Retinal pigment epithelial cell (primary cell): ENCODE data around the gene CBX6.
"Not testable (repeated sequence)": the region's sequence is repeated elsewhere in the genome, so short reads cannot be mapped to it uniquely, and the experiment has no call there.

ENCODE experiments used
- DNase-seq: peaks from one replicate; pipeline ENCODE4 v3.0.0-alpha.2; 2010; ENCODE audit warnings: low read depth
- H3K4me3 ChIP-seq: 2 replicates; pipeline ENCODE4 v1.5.1; 2011; ENCODE audit warnings: mild to moderate bottlenecking, low read length, control low read depth, moderate library complexity
- CTCF ChIP-seq: conservative IDR thresholded peaks from 2 replicates; pipeline ENCODE4 v1.5.1; 2011; ENCODE audit warnings: low read depth, low read length, control low read depth, inconsistent platforms

Gene CBX6

GRCh38 chr22:38872172-38872830, at the start of gene CBX6:
Gene CBX6, minus strand, starts transcription at chr22:38872216. Its CDS starts 26 bp downstream, at chr22:38872190.
- peak; percentile 64 for DNase-seq
- H3K4me3 ChIP-seq = peak within 1 kb of the TSS; percentile 64
- TF ChIP-seq CTCF = no peak

- no peak overlapping the region for H3K4me3 ChIP-seq
- no peak for TF ChIP-seq CTCF
- no peak for DNase-seq
Observed at GRCh38 chr22:38921806-38922205, 49.8 kb upstream of the CBX6 start.

- no peak for DNase-seq
- no peak overlapping the region for H3K4me3 ChIP-seq
- TF ChIP-seq CTCF = no peak
Observed at GRCh38 chr22:38921120-38921519, 49.1 kb upstream of the CBX6 start.

GRCh38 chr22:38919631-38920190, 47.7 kb upstream of the CBX6 start:
- TF ChIP-seq CTCF = no peak
- DNase-seq = no peak

GRCh38 chr22:38911434-38911833, 39.4 kb upstream of the CBX6 start:
- H3K4me3 ChIP-seq = no peak overlapping the region
- TF ChIP-seq CTCF = no peak
- no peak for DNase-seq

More at GRCh38 chr22:38919631-38920190, 47.7 kb upstream of the CBX6 start:
- H3K4me3 ChIP-seq = no peak overlapping the region

- no peak overlapping the region for H3K4me3 ChIP-seq
- TF ChIP-seq CTCF = no peak
- DNase-seq = no peak
Observed at GRCh38 chr22:38907767-38908166, 35.8 kb upstream of the CBX6 start.

GRCh38 chr22:38906052-38906451, 34.0 kb upstream of the CBX6 start:
- no peak for TF ChIP-seq CTCF
- no peak overlapping the region for H3K4me3 ChIP-seq
- no peak for DNase-seq

- not testable (repeated sequence) for H3K4me3 ChIP-seq, DNase-seq
Observed at GRCh38 chr22:38904052-38904617, 32.1 kb upstream of the CBX6 start.
